ENCODE results near the gene RAB17.

Gene RAB17

DNA sequence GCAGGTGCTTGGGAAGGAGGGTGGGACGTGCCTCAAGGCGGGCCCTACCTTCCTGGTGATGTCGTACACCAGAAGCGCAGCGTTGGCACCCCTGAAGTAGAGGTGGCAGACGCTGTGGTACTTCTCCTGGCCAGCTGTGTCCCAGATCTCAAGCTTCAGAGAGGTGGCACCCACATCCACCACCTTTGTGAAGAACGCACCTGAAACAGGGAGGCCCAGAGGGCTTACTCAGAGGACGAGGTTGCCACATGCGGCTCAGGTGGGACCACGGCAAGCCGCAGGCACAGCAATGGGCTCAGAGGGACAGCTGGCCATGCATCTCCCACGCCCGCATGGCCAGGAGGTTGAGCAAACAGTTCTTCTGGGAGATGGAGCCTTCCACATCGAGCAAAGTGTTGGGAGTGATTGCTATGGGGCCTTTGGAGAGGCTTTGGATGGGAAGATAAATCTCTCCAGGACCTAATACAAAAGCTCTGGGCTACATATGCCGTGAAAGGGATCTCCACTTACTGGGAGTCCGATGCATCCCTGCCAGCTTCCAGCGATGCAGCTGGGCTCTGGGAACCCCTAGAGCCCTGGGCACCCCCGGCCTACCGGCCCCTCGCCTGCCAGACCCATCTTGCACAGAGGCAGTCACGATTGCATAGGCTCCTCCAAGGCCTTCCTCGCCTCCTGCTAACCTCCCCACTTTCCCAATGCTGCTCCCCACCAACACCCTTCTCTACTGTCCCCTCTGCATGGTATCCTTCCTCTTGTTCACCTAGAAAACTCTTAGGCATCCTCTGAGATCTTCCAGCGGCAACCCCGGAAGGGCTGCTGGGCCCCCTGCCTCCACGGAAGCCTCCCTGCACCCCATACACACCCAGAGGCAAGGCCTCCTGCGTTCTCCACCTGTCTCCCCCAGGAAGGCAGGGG lies 12.3 kb downstream of the RAB17 start:
- no peak for DNase-seq (ENCODE audit: low spot score)

- DNase-seq (ENCODE audit: low spot score) = no peak
Measured at GRCh38 chr2:237577458-237577857, 13.1 kb downstream of the RAB17 start.

GRCh38 chr2:237576974-237577373 lies 13.6 kb downstream of the RAB17 start:
- DNase-seq (ENCODE audit: low spot score) = no peak

- DNase-seq (ENCODE audit: low spot score) = no peak
Measured at GRCh38 chr2:237575869-237576862, 14.4 kb downstream of the RAB17 start.

DNA sequence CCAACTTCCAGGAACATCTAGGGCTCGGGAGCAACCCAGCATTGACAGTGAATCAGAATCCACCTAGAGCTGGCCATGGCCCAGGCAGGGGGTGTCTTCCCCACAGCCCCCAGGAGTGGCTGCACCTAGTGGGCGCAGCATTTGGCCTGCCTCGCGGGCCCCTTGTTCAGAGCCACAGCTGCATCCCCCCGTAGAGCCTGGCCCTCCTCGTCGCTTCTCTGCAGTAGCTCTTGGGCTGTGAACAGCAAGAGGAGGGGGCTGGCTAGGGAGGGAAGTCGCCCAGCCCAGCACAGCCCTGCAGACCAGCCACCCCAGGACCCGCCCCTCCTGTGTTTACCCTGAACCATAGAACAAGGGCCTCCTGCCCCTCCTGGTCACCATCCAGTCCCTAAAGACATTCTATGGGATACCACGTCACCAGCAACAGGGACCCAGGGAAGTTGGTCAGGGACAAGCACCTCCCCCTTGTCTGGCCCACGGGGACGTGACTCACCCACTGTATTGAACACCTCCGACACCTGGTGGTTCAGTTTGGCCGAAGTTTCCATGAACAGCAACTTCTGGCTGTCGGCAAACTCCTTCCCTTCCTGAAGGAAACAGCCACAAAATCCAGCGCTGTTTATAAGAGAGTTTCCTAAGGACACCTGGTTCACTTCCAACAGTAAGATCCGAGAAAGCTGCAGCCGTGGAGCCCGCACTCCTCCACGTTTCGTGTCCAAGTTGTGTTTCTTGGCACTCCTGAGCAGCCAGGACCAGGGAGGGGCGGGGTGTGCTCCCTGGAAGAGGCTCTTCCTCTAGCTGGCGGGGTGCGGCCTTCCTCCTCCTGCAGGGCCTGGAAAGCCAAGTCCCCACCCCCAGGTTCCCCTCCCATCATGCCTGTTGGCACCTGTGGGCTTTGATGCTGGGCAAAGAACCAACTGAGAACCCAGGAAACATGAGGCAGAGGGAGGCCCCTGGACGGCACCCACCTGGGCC lies 15.4 kb downstream of the RAB17 start:
- DNase-seq (ENCODE audit: low spot score) = no peak

DNA sequence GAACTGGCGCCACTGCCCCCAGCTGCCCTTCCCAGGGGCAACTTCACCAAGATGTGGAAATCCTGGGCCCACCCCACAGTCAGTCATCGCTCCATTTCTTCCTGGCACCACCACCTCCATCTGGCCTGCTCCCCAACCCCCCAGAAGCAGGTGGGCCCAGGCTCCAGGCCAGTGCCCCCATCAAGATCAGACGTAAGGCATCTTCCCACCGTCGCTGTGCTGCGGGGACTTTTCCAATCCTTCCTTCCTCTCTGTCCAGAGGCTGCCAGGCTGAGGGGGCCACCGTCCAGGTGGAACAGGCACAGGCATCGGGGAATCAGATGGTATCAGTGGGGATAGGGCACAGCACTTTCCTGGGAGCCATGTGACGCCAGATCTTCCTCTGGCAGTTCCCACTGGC lies 16.1 kb downstream of the RAB17 start:
- no peak for DNase-seq (ENCODE audit: low spot score)

GRCh38 chr2:237573721-237574415 lies 16.7 kb downstream of the RAB17 start:
- no peak for DNase-seq (ENCODE audit: low spot score)

DNA sequence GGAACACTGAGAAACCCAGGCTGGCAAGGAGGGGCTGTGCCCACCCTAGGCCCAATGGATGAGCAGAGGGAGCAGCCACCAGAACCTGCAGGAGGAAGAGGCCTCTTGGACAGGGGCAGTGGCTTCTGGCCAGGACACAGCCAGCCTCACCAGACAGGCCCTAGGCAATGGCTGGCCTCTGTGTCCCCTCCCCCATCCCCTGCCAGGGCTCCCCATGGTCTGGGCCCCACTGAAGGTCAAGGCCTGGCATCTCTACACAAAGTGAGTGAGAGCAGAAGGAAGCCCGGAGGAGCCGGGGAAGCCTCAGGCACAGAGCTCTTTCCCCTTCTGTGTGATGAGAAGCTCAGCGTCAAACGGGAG lies 17.8 kb downstream of the RAB17 start:
- no peak for DNase-seq (ENCODE audit: low spot score)

- DNase-seq (ENCODE audit: low spot score) = peak; percentile 86
Measured at GRCh38 chr2:237572021-237572741, 18.4 kb downstream of the RAB17 start.

- DNase-seq (ENCODE audit: low spot score) = no peak
Measured at GRCh38 chr2:237571551-237571950, 19.0 kb downstream of the RAB17 start.

DNA sequence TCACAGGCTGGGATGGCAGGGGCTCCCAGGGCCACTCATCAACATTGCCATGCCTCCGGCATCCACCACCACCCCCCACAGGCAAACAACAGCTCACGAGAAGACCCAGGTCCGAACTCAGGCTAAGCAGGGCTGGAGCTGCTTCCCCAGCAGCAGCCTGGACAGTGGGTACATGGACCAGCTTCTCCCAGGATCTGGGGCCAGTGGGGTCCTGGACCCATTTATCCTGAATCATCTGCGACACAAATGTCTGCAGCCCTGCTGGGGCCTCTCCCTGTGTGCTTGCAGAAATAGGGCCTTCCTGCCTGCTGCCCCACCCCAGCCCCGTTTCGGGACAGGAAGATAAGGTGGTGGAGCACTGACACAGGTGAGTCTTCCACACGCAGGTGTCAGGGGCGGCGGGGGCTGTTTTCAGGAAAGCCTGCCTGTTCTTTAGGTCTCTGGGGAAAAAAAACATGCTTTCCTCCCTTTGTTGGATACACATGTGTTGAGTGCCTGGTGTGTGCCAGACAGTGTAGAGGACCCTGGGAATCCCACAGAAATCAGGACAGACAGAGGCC lies 19.7 kb downstream of the RAB17 start:
- no peak for DNase-seq (ENCODE audit: low spot score)

DNA sequence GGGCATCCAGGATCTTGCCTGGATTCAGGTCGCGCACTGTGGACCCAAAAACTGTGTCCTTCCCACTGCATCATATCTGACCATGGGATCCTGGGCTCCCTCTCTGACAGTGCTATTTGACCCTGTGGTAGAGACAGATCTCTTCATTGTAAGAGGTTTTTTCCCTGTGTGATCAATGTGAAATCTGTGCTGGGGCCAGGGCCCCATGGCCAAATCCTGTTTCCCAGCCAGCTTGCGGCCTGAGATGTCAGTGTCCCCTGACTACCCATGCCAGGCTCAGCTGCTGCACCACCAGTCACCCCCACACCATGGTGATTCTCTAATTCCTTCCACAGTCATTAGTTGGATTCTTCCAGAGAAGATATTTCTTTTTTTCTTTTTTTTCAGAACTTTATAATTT lies 20.6 kb downstream of the RAB17 start:
- no peak for DNase-seq (ENCODE audit: low spot score)

DNA sequence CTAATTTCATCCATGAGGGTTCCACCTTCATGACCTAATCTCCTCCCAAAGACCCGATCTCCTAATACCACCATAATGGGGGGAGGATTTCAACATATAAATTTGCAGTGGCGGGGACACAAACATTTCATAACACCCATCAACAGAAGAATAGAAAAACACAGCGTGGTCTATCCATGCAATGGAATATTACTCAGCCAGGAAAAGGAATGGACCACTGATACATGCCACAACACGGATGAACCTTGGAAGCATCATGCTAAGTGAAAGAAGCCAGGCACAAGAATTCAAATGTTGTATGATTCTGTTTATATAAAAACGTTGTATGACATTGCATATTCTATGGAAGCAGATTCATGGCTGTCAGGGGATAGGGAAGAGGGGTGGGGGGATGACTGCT lies 21.5 kb downstream of the RAB17 start:
- no peak for DNase-seq (ENCODE audit: low spot score)

- no peak for DNase-seq (ENCODE audit: low spot score)
Measured at GRCh38 chr2:237568121-237568660, 22.3 kb downstream of the RAB17 start.

GRCh38 chr2:237567276-237568029 lies 23.1 kb downstream of the RAB17 start:
- no peak for DNase-seq (ENCODE audit: low spot score)

DNA sequence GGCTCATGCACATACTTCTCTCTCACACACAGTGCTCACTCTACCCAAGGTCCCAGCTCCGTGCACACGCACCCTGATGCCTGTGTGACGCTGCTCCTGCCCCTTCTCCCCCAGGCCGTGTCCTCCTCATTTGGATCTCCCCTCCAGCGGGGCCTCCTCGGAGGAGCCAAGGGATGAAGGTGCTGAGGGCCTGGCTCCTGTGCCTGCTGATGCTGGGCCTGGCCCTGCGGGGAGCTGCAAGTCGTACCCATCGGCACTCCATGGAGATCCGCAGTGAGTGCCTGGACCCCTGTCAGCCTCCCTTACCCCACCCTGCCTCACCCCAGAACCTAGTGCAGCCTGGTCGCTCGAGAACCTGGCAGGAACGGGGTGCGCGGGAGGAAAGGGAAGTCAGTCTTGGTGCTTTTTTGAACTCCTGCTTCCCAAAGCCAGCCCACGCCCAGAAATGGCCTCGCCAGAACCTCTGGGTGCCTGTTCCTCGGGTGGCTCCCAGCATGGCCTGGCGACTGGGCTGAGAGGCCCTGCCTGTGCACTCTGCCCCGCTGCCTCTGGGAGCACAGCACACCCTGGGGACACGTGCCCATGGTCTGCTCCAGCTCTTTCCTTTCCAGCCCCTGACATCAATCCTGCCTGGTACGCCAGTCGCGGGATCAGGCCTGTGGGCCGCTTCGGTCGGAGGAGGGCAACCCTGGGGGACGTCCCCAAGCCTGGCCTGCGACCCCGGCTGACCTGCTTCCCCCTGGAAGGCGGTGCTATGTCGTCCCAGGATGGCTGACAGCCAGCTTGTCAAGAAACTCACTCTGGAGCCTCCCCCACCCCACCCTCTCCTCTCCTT lies 23.9 kb downstream of the RAB17 start, which contains the start of gene PRLH:
PRLH (plus strand) TSS at position 174 of the 835 bp plus-strand sequence; CDS start at position 174, 0 bp downstream.
- DNase-seq (ENCODE audit: low spot score) = no peak

GRCh38 chr2:237565974-237566373 lies 24.6 kb downstream of the RAB17 start:
- no peak for DNase-seq (ENCODE audit: low spot score)
